ENCODE measurements around the gene EIF2D. TPM values are rescaled to one million over a fixed set of nuclear protein-coding genes. Genes with fewer than 3 reads are reported as not detected.

The EIF2D gene
- total and polyA plus RNA-seq, 7 experiments from 2014 or later, result 33.5 to 73.0 (median 53.4) TPM

DNA sequence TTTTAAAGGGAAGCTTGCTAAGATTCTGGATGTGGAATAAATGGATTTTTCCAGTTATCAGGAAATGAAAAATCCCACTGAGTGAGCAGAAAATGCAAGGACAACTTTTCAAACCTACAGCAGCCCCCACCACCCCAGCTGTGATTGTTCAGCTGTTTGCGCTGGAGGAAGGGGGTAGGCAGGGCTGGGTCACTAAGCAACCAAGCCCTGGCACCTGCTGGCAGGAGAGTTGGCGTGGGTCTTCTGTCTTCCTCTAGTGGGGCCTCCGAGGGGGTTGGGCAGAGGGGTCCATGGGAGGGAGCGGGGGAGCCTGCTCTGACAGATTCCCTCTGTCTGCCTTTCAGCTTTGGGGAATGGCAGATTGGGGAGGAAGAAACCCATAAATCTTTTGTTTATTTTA, 45.3 kb downstream of the EIF2D start:
- no peaks in the 10 kb centered on the region for H3K9me3 ChIP-seq (ENCODE audit: control insufficient read depth in 2 of 3, low read length in 3 of 3)
- intact Hi-C loops (cut with micrococcal nuclease), result no loop called here
- ChIA-PET CTCF (interaction anchor here (1.2 to 20.4 kb wide), 5 partner anchors 11 to 96 kb away, joined by 3 to 424 read pairs (median 6); partner anchors contain the start of gene IKBKE), POLR2A (interaction anchor here (1.0 to 30.7 kb wide), 3 partner anchors 7 to 22 kb away, joined by 7 to 722 read pairs (median 722); no protein-coding TSS in a partner anchor)
- ATAC-seq, result no peak
- H3K4me3 ChIP-seq (ENCODE audit: low read length), result peak overlapping the region; percentile 29
- H3K4me3 Mint-ChIP-seq, result peak overlapping the region; percentile 77 to 99 (median 86)
- peaks cover 88 to 100% (median 99%) of the 10 kb centered on the region in 7 donors for H3K4me1 Mint-ChIP-seq
- no peaks in the 10 kb centered on the region for H3K27me3 Mint-ChIP-seq
- H3K9me3 Mint-ChIP-seq, result no peaks in the 10 kb centered on the region
- no peak for DNase-seq
- peaks cover 16 to 75% (median 25%) of the 10 kb centered on the region in 3 experiments for H3K36me3 ChIP-seq (ENCODE audit: control insufficient read depth in 2 of 3, insufficient read depth in 3 of 3, low read length in 3 of 3)
- H3K27ac Mint-ChIP-seq, result peak overlapping the region; percentile 79 to 100 (median 91)
- peaks cover 8 to 75% (median 41%) of the 10 kb centered on the region in 5 donors for H3K36me3 Mint-ChIP-seq
- H3K27me3 ChIP-seq (ENCODE audit: control insufficient read depth in 2 of 2, insufficient read depth in 2 of 2, low read length in 2 of 2), result no peaks in the 10 kb centered on the region
- peak overlapping the region; percentile 90 for H3K27ac ChIP-seq (ENCODE audit: low read depth, low read length)
- peaks cover 95 to 98% of the 10 kb centered on the region in 2 donors for H3K4me1 ChIP-seq (ENCODE audit: control insufficient read depth in 2 of 2, insufficient read depth in 2 of 2, low read length in 2 of 2)

DNA sequence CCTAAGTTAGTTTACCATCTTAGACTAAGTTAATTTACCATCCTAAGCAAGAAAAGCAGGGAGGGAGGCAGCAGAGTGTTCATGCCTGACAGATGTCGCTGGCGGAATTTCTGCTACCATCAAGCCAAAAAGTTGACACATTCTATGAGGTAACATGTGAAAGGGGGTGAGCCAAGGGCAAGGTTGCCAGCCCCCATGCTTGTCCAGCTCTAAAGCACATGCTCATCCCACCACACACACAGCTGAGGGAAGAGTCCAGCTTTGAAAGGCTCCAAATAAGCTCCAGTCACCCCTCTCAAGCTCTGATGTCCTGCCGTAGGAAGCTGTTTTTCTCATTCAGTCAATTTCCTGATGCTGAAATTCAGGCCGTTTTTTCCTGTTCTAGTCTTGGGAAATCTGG, 46.3 kb downstream of the EIF2D start:
- H3K27ac Mint-ChIP-seq, result peak overlapping the region; percentile 79 to 100 (median 91)
- intact Hi-C loops (cut with micrococcal nuclease), result no loop called here
- peaks cover 16 to 75% (median 23%) of the 10 kb centered on the region in 3 experiments for H3K36me3 ChIP-seq (ENCODE audit: control insufficient read depth in 2 of 3, insufficient read depth in 3 of 3, low read length in 3 of 3)
- H3K36me3 Mint-ChIP-seq, result peaks cover 4 to 74% (median 47%) of the 10 kb centered on the region in 5 donors
- POLR2A ChIA-PET, result interaction anchor here (22.2 to 30.7 kb wide), 2 partner anchors 7 to 8 kb away, joined by 722 read pairs; no protein-coding TSS in a partner anchor
- CTCF ChIA-PET, result interaction anchor here (1.2 to 20.4 kb wide), 5 partner anchors 10 to 95 kb away, joined by 3 to 424 read pairs (median 6); partner anchors contain the start of gene IKBKE
- peak overlapping the region; percentile 77 to 99 (median 86) for H3K4me3 Mint-ChIP-seq
- H3K9me3 ChIP-seq (ENCODE audit: control insufficient read depth in 2 of 3, low read length in 3 of 3), result no peaks in the 10 kb centered on the region
- no peaks in the 10 kb centered on the region for H3K27me3 ChIP-seq (ENCODE audit: control insufficient read depth in 2 of 2, insufficient read depth in 2 of 2, low read length in 2 of 2)
- H3K4me1 Mint-ChIP-seq, result peaks cover 82 to 100% (median 98%) of the 10 kb centered on the region in 7 donors
- DNase-seq (no peak), ATAC-seq (no peak)
- peaks cover 95 to 96% of the 10 kb centered on the region in 2 donors for H3K4me1 ChIP-seq (ENCODE audit: control insufficient read depth in 2 of 2, insufficient read depth in 2 of 2, low read length in 2 of 2)
- H3K27ac ChIP-seq (ENCODE audit: low read depth, low read length), result peak overlapping the region; percentile 90
- H3K4me3 ChIP-seq (ENCODE audit: low read length), result peak overlapping the region; percentile 29
- no peaks in the 10 kb centered on the region for H3K27me3 Mint-ChIP-seq
- H3K9me3 Mint-ChIP-seq, result no peaks in the 10 kb centered on the region

DNA sequence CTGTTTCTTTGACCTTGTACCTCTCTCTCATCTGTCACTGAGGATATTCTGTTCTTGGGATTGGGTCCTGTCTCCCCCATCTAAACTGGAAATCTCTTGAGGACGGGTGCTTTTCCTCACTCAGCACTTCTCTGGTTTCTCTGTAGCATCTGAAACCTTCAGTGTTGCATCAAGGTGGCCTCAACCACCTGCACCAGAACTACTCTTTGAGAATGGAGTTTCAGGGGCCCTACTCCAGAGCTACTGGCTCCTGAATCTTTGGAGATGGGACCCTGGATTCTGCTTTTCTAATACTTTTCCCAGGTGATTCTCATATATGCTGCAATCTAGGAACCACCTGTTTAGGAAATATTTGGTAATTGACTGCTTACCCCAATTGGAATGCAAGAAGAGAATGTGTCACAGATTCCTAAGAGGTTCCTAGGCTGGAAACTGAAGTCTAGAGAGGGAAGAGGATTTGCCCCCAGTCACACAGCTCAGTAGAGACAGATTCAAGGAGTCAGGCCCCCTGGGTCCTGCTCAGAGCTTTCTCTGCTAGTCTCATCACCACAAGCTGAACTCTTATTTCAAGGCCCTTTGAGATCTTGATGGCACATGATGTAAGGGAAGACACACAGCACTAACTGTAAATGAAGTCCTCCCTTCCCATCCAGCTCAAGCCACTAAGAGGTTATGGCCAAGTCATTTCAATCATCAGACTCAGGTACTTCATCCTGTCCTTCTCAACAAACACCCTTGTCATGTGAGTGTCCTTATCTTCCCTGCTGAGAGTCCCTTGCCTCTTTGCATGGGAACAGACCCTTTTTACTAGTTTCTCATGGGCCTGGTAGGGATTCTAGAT, 48.7 kb downstream of the EIF2D start:
- H3K9me3 ChIP-seq (ENCODE audit: control insufficient read depth in 2 of 3, low read length in 3 of 3), result no peaks in the 10 kb centered on the region
- H3K4me1 Mint-ChIP-seq, result peaks cover 75 to 96% (median 91%) of the 10 kb centered on the region in 7 donors
- peak overlapping the region; percentile 90 for H3K27ac ChIP-seq (ENCODE audit: low read depth, low read length)
- H3K27me3 ChIP-seq (ENCODE audit: control insufficient read depth in 2 of 2, insufficient read depth in 2 of 2, low read length in 2 of 2), result no peaks in the 10 kb centered on the region
- POLR2A ChIA-PET, result interaction anchor here (0.6 to 30.7 kb wide), 8 partner anchors 4 to 338 kb away, joined by 3 to 722 read pairs (median 4); partner anchors contain the start of gene IKBKE
- no peaks in the 10 kb centered on the region for H3K9me3 Mint-ChIP-seq
- intact Hi-C loops (cut with micrococcal nuclease), result loop anchor here (1.0 to 2.0 kb wide), 5 partner anchors 8 to 49 kb away; partner anchors contain the start of gene EIF2D (in 1 of the 2)
- CTCF ChIA-PET, result interaction anchor here (0.6 to 20.4 kb wide), 13 partner anchors 7 to 486 kb away, joined by 3 to 424 read pairs (median 3); partner anchors contain the start of genes EIF2D and IKBKE
- H3K27ac Mint-ChIP-seq, result peak overlapping the region; percentile 86 to 100 (median 92)
- H3K4me3 Mint-ChIP-seq, result peak overlapping the region; percentile 77 to 99 (median 87)
- no peaks in the 10 kb centered on the region for H3K27me3 Mint-ChIP-seq
- peaks cover 88 to 90% of the 10 kb centered on the region in 2 donors for H3K4me1 ChIP-seq (ENCODE audit: control insufficient read depth in 2 of 2, insufficient read depth in 2 of 2, low read length in 2 of 2)
- H3K4me3 ChIP-seq (ENCODE audit: low read length), result peak overlapping the region; percentile 44
- DNase-seq (no peak), ATAC-seq (peak; percentile 6)
- H3K36me3 ChIP-seq (ENCODE audit: control insufficient read depth in 2 of 3, insufficient read depth in 3 of 3, low read length in 3 of 3), result peaks cover 20 to 70% (median 33%) of the 10 kb centered on the region in 3 experiments
- H3K36me3 Mint-ChIP-seq, result peaks cover 4 to 82% (median 48%) of the 10 kb centered on the region in 5 donors

DNA sequence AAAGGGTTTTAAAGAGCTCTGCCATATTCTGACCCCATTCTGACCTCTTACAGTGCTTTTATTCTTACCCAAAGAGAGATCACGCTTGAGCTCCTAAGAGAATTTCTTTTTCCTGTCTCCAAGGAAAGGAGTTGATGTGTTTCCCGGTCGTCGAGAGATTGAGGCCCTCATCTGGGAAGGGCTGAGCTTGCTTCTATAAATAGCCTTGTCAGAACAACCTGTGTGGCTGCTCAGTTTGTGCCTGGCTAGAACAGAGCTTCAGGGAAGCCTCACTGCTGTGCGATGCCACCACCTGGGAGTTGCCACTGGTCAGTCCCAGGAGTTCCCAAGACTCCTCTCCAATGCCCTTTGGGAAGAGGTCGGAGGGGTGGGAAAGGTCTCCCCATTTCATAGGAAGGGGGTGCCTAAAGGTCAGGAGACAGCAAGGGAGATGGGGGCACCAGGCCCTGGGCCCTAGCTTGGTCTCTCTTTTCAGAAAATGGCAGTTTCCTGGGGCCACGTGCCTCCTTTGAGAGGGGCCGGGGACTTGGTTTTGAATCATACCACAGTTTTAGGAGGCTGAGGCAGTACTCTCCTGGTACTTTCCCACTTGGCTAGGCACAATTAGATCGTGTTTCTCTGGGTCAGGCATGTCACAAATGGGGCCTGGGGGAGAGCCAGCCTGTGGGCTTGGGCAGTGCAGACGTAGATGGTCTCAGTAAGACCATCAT, 52.1 kb downstream of the EIF2D start:
- H3K9me3 ChIP-seq (ENCODE audit: control insufficient read depth in 2 of 3, low read length in 3 of 3), result no peaks in the 10 kb centered on the region
- no peak for ATAC-seq
- Mint-ChIP-seq H3K27me3 (no peaks in the 10 kb centered on the region), H3K9me3 (no peaks in the 10 kb centered on the region), H3K27ac (peak overlapping the region; percentile 86 to 100 (median 91)), H3K4me3 (peak overlapping the region; percentile 77 to 99 (median 96)), H3K4me1 (peaks cover 60 to 76% (median 71%) of the 10 kb centered on the region in 7 donors), H3K36me3 (peaks cover 1 to 65% (median 36%) of the 10 kb centered on the region in 5 donors)
- peaks cover 68 to 71% of the 10 kb centered on the region in 2 donors for H3K4me1 ChIP-seq (ENCODE audit: control insufficient read depth in 2 of 2, insufficient read depth in 2 of 2, low read length in 2 of 2)
- peak overlapping the region; percentile 90 for H3K27ac ChIP-seq (ENCODE audit: low read depth, low read length)
- ChIA-PET POLR2A (interaction anchor here (0.6 to 30.7 kb wide), 4 partner anchors 1 to 188 kb away, joined by 3 to 722 read pairs (median 366); no protein-coding TSS in a partner anchor), CTCF (interaction anchor here (0.8 to 20.4 kb wide), 7 partner anchors 8 to 98 kb away, joined by 3 to 424 read pairs (median 5); no protein-coding TSS in a partner anchor)
- peak overlapping the region; percentile 90 for H3K4me3 ChIP-seq (ENCODE audit: low read length)
- DNase-seq, result no peak
- H3K36me3 ChIP-seq (ENCODE audit: control insufficient read depth in 2 of 3, insufficient read depth in 3 of 3, low read length in 3 of 3), result peaks cover 14 to 45% (median 27%) of the 10 kb centered on the region in 3 experiments
- intact Hi-C loops (cut with micrococcal nuclease), result no loop called here
- no peaks in the 10 kb centered on the region for H3K27me3 ChIP-seq (ENCODE audit: control insufficient read depth in 2 of 2, insufficient read depth in 2 of 2, low read length in 2 of 2)

DNA sequence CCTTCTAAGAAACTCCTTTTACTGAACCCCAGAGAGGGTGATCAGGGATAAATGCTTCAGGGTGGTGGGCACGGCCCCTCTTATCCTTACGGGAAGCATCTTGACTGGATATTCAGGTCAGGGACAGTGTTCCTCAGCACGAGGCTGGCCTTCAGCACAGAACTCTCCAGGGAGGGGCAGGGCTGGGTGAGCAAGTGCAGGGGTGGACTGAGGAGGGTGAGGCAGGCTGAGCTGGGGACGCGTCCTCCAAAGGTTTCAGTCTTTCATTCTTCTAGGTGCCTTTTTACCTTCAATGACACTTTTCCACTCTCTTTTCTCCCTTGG, 52.6 kb downstream of the EIF2D start:
- intact Hi-C loops (cut with micrococcal nuclease), result loop anchor here in 1 of 2 donors (1.0 to 5.0 kb wide), 10 partner anchors 9 to 1272 kb away; partner anchors contain the start of genes CD55, EIF2D, FCMR and MAPKAPK2
- Mint-ChIP-seq H3K9me3 (no peaks in the 10 kb centered on the region), H3K27me3 (no peaks in the 10 kb centered on the region), H3K36me3 (peaks cover 0 to 60% (median 30%) of the 10 kb centered on the region in 5 donors), H3K4me3 (peak overlapping the region; percentile 77 to 99 (median 96)), H3K4me1 (peaks cover 58 to 76% (median 71%) of the 10 kb centered on the region in 7 donors), H3K27ac (peak overlapping the region; percentile 86 to 100 (median 91))
- POLR2A ChIA-PET, result interaction anchor here (0.6 to 30.7 kb wide), 6 partner anchors 0 to 362 kb away, joined by 3 to 722 read pairs (median 8); partner anchors contain the start of gene FCMR
- H3K27me3 ChIP-seq (ENCODE audit: control insufficient read depth in 2 of 2, insufficient read depth in 2 of 2, low read length in 2 of 2), result no peaks in the 10 kb centered on the region
- H3K9me3 ChIP-seq (ENCODE audit: control insufficient read depth in 2 of 3, low read length in 3 of 3), result no peaks in the 10 kb centered on the region
- H3K4me3 ChIP-seq (ENCODE audit: low read length), result peak overlapping the region; percentile 90
- CTCF ChIA-PET, result interaction anchor here (0.8 to 20.4 kb wide), 8 partner anchors 8 to 97 kb away, joined by 3 to 424 read pairs (median 4); no protein-coding TSS in a partner anchor
- peaks cover 14 to 40% (median 22%) of the 10 kb centered on the region in 3 experiments for H3K36me3 ChIP-seq (ENCODE audit: control insufficient read depth in 2 of 3, insufficient read depth in 3 of 3, low read length in 3 of 3)
- H3K4me1 ChIP-seq (ENCODE audit: control insufficient read depth in 2 of 2, insufficient read depth in 2 of 2, low read length in 2 of 2), result peaks cover 68 to 71% of the 10 kb centered on the region in 2 donors
- H3K27ac ChIP-seq (ENCODE audit: low read depth, low read length), result peak overlapping the region; percentile 90
- ATAC-seq, result no peak
- no peak for DNase-seq
